Mesenchymal stem cell (in vitro differentiated cells and primary cell): ENCODE data around the gene C8A.

Experiments used
- DNase-seq: peaks from one replicate; pipeline ENCODE4 v3.0.0-alpha.2; 2013
- H2AFZ ChIP-seq: one replicate; pipeline ENCODE4 v1.6.1; 2013; ENCODE audit warnings: low read depth, mild to moderate bottlenecking, control low read depth, inconsistent platforms, low read length, moderate library complexity
- H2AK5ac ChIP-seq: 2 replicates; pipeline ENCODE4 v1.6.1; 2013; ENCODE audit warnings: low read length, moderate library complexity, mild to moderate bottlenecking, inconsistent platforms; ENCODE audit not compliant: severe bottlenecking
- H2BK120ac ChIP-seq: one replicate; pipeline ENCODE4 v1.6.1; 2013; ENCODE audit warnings: low read depth, mild to moderate bottlenecking, inconsistent platforms, low read length, moderate library complexity
- H2BK12ac ChIP-seq, 2 experiments: one replicate each; pipeline ENCODE4 v1.6.1; 2013; ENCODE audit warnings: inconsistent platforms in 2 of 2, low read length in 2 of 2, mild to moderate bottlenecking in 2 of 2, moderate library complexity in 2 of 2, control low read depth in 1 of 2
- H2BK15ac ChIP-seq: one replicate; pipeline ENCODE4 v1.6.1; 2013; ENCODE audit warnings: mild to moderate bottlenecking, low read depth, inconsistent platforms; ENCODE audit not compliant: poor library complexity, severe bottlenecking
- H2BK5ac ChIP-seq: 2 replicates; pipeline ENCODE4 v1.6.1; 2013; ENCODE audit warnings: low read depth, mild to moderate bottlenecking, low read length, control low read depth, inconsistent platforms; ENCODE audit not compliant: poor library complexity, severe bottlenecking
- H3K14ac ChIP-seq, 2 experiments: one replicate each; pipeline ENCODE4 v1.6.1; 2013; ENCODE audit warnings: inconsistent platforms in 2 of 2, low read length in 2 of 2, control low read depth in 1 of 2, mild to moderate bottlenecking in 1 of 2, moderate library complexity in 1 of 2
- H3K18ac ChIP-seq, 2 experiments: one replicate each; pipeline ENCODE4 v1.6.1; 2013; ENCODE audit warnings: inconsistent platforms in 2 of 2, low read length in 2 of 2, control low read depth in 1 of 2, low read depth in 1 of 2, mild to moderate bottlenecking in 1 of 2
- H3K23ac ChIP-seq, 2 experiments: one replicate each; pipeline ENCODE4 v1.6.1; 2013; ENCODE audit warnings: inconsistent platforms in 2 of 2, low read length in 2 of 2, mild to moderate bottlenecking in 2 of 2, moderate library complexity in 2 of 2, control low read depth in 1 of 2
- H3K27ac ChIP-seq: 2 replicates; pipeline ENCODE4 v1.5.1; 2013; ENCODE audit warnings: mild to moderate bottlenecking, moderate library complexity, low read length, control low read depth, inconsistent platforms; ENCODE audit not compliant: poor library complexity, severe bottlenecking
- H3K27me3 ChIP-seq, 2 experiments: 2 replicates each; pipeline versions ENCODE4 v1.6.1 to v1.7.0; 2013; ENCODE audit warnings: low read length in 2 of 2, mild to moderate bottlenecking in 2 of 2, moderate library complexity in 2 of 2, control low read depth in 1 of 2, inconsistent platforms in 1 of 2; ENCODE audit not compliant: control insufficient read depth in 1 of 2, insufficient read depth in 1 of 2
- H3K36me3 ChIP-seq, 2 experiments: 2 replicates each; pipeline versions ENCODE4 v1.6.1 to v1.7.0; 2013; ENCODE audit warnings: low read length in 2 of 2, control low read depth in 1 of 2, inconsistent platforms in 1 of 2, low read depth in 1 of 2, mild to moderate bottlenecking in 1 of 2; ENCODE audit not compliant: insufficient read depth in 2 of 2, control insufficient read depth in 1 of 2
- H3K4ac ChIP-seq, 2 experiments: one replicate each; pipeline ENCODE4 v1.6.1; 2013; ENCODE audit warnings: inconsistent platforms in 2 of 2, low read length in 2 of 2, mild to moderate bottlenecking in 2 of 2, moderate library complexity in 2 of 2, control low read depth in 1 of 2, low read depth in 1 of 2
- H3K4me1 ChIP-seq: 2 replicates; pipeline ENCODE4 v1.6.1; 2013; ENCODE audit warnings: low read depth, low read length, control low read depth; ENCODE audit not compliant: control insufficient read depth, insufficient read depth
- H3K4me2 ChIP-seq: 2 replicates; pipeline ENCODE4 v1.6.1; 2013; ENCODE audit warnings: low read length, mild to moderate bottlenecking, inconsistent platforms; ENCODE audit not compliant: poor library complexity, severe bottlenecking
- H3K4me3 ChIP-seq, 2 experiments: 2 replicates each; pipeline versions ENCODE4 v1.5.1 to v1.7.0; 2013; ENCODE audit warnings: low read length in 2 of 2, mild to moderate bottlenecking in 2 of 2, control low read depth in 1 of 2, low read depth in 1 of 2; ENCODE audit not compliant: insufficient read depth in 1 of 2
- H3K79me1 ChIP-seq: replicated peaks from 2 replicates; pipeline ENCODE4 v1.6.1; 2013; ENCODE audit warnings: mild to moderate bottlenecking, control low read depth, low read length, inconsistent platforms; ENCODE audit not compliant: poor library complexity, severe bottlenecking
- H3K9ac ChIP-seq: 2 replicates; pipeline ENCODE4 v1.7.0; 2013; ENCODE audit warnings: mild to moderate bottlenecking, low read length, moderate library complexity
- H3K9me3 ChIP-seq: 2 replicates; pipeline ENCODE4 v1.7.0; 2013; ENCODE audit warnings: mild to moderate bottlenecking, low read length; ENCODE audit not compliant: control insufficient read depth
- H4K8ac ChIP-seq: one replicate; pipeline ENCODE4 v1.6.1; 2013; ENCODE audit warnings: inconsistent platforms, mild to moderate bottlenecking, low read length, moderate library complexity
- H4K91ac ChIP-seq: one replicate; pipeline ENCODE4 v1.6.1; 2013; ENCODE audit warnings: mild to moderate bottlenecking, low read length, inconsistent platforms
- WGBS: methylation state at CpG from one replicate; pipeline ENCODE4 v1.1.7; 2013; ENCODE audit warnings: mixed read lengths; 5-methylcytosine and 5-hydroxymethylcytosine counted together

The C8A gene

GRCh38 chr1:56920591-56921001 lies 66.0 kb downstream of the C8A start:
- Histone ChIP-seq H3K4me2 (no peak overlapping the region), H3K9ac (no peak overlapping the region), H3K9me3 (no peaks in the 10 kb centered on the region), H3K18ac (no peak overlapping the region), H3K36me3 (no peaks in the 10 kb centered on the region), H2BK15ac (no peak overlapping the region), H2BK120ac (no peak overlapping the region), H3K4me3 (no peak overlapping the region), H2AFZ (no peak overlapping the region), H3K4ac (no peak overlapping the region), H2BK5ac (no peak overlapping the region), H2BK12ac (no peak overlapping the region), H3K79me1 (no peaks in the 10 kb centered on the region), H3K14ac (no peak overlapping the region), H4K8ac (no peak overlapping the region), H3K27me3 (peaks cover 0 to 3% of the 10 kb centered on the region in 2 experiments), H4K91ac (no peak overlapping the region), H3K23ac (no peak overlapping the region), H2AK5ac (no peak overlapping the region), H3K27ac (no peak overlapping the region), H3K4me1 (no peaks in the 10 kb centered on the region)
- no peak for DNase-seq
- no CpG with 5 or more reads among the region's 2 CpGs for WGBS

- H3K4me2 ChIP-seq: no peak overlapping the region
- H2AFZ ChIP-seq: no peak overlapping the region
- H3K27ac ChIP-seq: no peak overlapping the region
- no peak overlapping the region for H2BK120ac ChIP-seq
- DNase-seq: no peak
- H2BK15ac ChIP-seq: no peak overlapping the region
- no peak overlapping the region for H4K8ac ChIP-seq
- no peak overlapping the region for H3K4me3 ChIP-seq
- no peak overlapping the region for H2BK12ac ChIP-seq
- H3K79me1 ChIP-seq: no peaks in the 10 kb centered on the region
- H4K91ac ChIP-seq: no peak overlapping the region
- peaks cover 0 to 3% of the 10 kb centered on the region in 2 experiments for H3K27me3 ChIP-seq
- WGBS: 45% methylated on average over 1 of the region's 1 CpG
- H3K36me3 ChIP-seq: no peaks in the 10 kb centered on the region
- H3K4ac ChIP-seq: no peak overlapping the region
- H2AK5ac ChIP-seq: no peak overlapping the region
- no peak overlapping the region for H2BK5ac ChIP-seq
- H3K9ac ChIP-seq: peak overlapping the region; percentile 1
- H3K9me3 ChIP-seq: no peaks in the 10 kb centered on the region
- H3K18ac ChIP-seq: no peak overlapping the region
- no peak overlapping the region for H3K23ac ChIP-seq
- no peak overlapping the region for H3K14ac ChIP-seq
- H3K4me1 ChIP-seq: no peaks in the 10 kb centered on the region
Measured at GRCh38 chr1:56921479-56921878, 66.9 kb downstream of the C8A start.

GRCh38 chr1:56922070-56922469 lies 67.5 kb downstream of the C8A start:
- Histone ChIP-seq H3K23ac (no peak overlapping the region), H3K4me3 (no peak overlapping the region), H3K27me3 (peaks cover 0 to 3% of the 10 kb centered on the region in 2 experiments), H2BK120ac (no peak overlapping the region), H3K36me3 (no peaks in the 10 kb centered on the region), H3K79me1 (no peaks in the 10 kb centered on the region), H3K9me3 (no peaks in the 10 kb centered on the region), H3K4me1 (no peaks in the 10 kb centered on the region), H3K9ac (no peak overlapping the region), H2BK15ac (no peak overlapping the region), H3K18ac (no peak overlapping the region), H2AK5ac (no peak overlapping the region), H3K4ac (no peak overlapping the region), H2AFZ (no peak overlapping the region), H4K8ac (no peak overlapping the region), H3K14ac (no peak overlapping the region), H2BK12ac (no peak overlapping the region), H4K91ac (no peak overlapping the region), H3K4me2 (no peak overlapping the region), H3K27ac (no peak overlapping the region), H2BK5ac (no peak overlapping the region)
- 58% methylated on average over 3 of the region's 4 CpGs for WGBS
- no peak for DNase-seq

GRCh38 chr1:56922507-56922906 lies 67.9 kb downstream of the C8A start:
- no CpG with 5 or more reads among the region's 1 CpG for WGBS

More at GRCh38 chr1:56922507-56922906, 67.9 kb downstream of the C8A start:
- no peaks in the 10 kb centered on the region for H3K79me1 ChIP-seq
- DNase-seq: no peak
- H3K9ac ChIP-seq: no peak overlapping the region
- no peak overlapping the region for H3K23ac ChIP-seq
- H3K4ac ChIP-seq: no peak overlapping the region
- H2BK120ac ChIP-seq: no peak overlapping the region
- H3K14ac ChIP-seq: no peak overlapping the region
- H4K8ac ChIP-seq: no peak overlapping the region
- no peak overlapping the region for H3K18ac ChIP-seq
- no peak overlapping the region for H2BK5ac ChIP-seq
- H3K4me1 ChIP-seq: no peaks in the 10 kb centered on the region
- H3K27ac ChIP-seq: no peak overlapping the region
- no peak overlapping the region for H2BK12ac ChIP-seq
- no peak overlapping the region for H2BK15ac ChIP-seq
- H3K9me3 ChIP-seq: no peaks in the 10 kb centered on the region
- no peak overlapping the region for H2AK5ac ChIP-seq
- no peaks in the 10 kb centered on the region for H3K36me3 ChIP-seq
- H3K4me2 ChIP-seq: no peak overlapping the region
- H4K91ac ChIP-seq: no peak overlapping the region
- H3K27me3 ChIP-seq: peaks cover 0 to 3% of the 10 kb centered on the region in 2 experiments
- no peak overlapping the region for H3K4me3 ChIP-seq
- H2AFZ ChIP-seq: no peak overlapping the region
